GM19351 (cell line): ENCODE measurements around the gene MEDAG.

Experiments
- ATAC-seq: cut with Tn5 transposase; IDR thresholded peaks from one replicate; pipeline ENCODE4 v1.9.1; 2021; ENCODE audit warnings: mild to moderate bottlenecking, moderate library complexity; ENCODE audit not compliant: unreplicated experiment

Gene MEDAG

DNA sequence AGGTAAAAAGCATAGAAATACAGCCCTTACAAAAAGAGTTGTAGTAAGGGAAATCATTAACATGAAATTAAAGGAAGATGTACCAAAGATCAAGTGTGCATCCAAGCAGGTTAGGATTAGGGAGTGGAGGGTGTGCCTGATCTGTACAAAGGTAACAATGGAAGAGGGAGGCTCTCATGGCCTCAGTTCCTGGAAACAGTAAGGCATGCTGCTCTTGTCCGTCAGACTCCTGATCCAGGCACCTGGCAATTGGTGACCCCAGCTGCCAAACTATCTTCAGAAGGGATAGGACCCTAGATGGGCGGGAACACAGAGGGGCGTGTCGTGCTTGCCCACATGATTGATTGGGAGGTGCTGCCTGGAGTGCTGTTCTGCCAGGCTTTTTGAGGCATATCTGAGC is 30.9 kb downstream of the MEDAG start:
- no peak for ATAC-seq

DNA sequence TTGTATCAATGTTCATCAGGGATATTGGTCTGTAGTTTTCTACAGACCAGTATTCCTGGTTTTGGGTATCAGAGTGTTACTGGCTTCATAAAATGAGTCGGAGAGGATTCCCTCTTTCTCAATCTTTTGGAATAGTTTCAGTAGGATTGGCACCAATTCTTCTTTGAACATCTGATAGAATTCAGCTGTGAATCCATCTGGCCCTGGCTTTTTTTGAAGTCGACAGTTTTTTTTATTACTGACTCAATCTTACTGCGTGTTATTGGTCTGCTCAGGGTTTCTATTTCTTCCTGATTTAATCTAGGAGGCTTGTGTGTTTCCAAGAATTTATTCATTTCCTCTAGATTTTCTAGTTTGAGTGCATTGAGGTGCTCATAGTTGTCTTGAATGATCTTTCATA is 37.8 kb downstream of the MEDAG start:
- ATAC-seq, result no peak

DNA sequence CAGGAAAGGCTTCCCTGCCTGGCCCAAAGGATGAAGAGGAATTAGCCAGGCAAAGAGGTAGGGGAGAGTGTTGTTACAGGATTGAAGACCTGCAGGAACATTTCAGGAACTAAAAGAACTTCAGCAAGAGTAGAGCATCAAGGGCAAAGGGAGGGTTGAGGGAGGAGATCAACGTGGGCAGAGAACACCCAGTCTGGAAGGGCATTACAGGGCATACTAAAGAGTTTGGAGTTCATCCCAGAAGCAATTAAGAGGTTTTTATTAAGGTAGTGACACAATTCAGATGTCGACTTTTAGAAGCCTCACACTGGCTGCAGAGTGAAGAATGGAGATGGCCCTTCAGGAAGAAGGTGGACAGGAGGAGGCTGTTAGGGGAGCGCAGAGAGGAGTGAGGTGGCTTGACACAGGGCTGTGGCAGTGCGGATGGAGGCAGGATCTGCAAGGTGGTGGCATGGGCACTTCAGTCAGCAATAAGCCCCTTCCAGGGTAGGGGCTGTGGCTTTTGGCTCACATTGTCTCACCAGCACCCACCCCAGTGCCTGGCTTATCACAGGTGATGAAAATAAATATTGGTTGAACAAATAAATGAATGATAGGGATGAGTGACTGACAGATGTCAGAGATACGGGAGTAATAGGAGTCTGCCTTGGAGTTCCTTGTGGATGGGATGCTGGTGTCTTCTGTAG is 51.3 kb downstream of the MEDAG start:
- ATAC-seq, result no peak

DNA sequence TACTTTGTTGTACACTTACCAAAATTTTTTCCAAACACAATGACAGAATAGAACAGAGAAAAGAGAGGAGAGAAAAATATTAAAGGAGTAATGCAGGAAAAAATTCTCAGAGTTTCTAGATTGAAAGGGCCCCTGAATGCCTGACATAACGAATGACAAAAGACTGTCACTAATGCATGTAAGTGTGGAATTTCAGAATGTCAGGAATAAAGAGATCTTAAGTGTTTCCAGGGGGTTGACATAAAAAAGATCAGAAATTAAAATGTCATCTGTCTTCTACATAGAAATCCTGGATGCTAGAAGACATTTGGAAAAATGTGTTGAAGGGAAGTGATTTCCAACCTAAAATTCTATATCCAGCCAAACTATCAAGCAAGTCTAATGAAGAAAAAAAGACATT is 53.6 kb downstream of the MEDAG start:
- no peak for ATAC-seq

DNA sequence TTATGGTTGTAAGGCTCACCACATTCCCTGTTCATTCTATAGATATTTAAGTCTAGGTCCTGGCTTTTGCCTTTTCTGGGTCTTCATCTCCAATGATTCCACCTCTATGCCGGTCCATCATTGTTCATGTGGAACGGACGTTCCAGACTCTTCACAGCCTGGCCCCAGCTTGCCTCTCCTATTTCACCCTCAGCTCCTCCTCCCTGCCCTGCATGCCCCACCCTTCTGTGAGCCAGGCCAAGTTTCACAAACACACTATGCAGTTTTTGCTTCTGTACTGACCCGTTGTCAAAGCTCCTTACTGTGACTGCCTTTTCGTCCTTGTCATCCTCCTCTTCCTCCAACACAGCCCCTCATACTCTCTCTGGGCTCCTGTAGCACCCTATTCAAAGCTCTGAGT is 57.7 kb downstream of the MEDAG start:
- no peak for ATAC-seq

DNA sequence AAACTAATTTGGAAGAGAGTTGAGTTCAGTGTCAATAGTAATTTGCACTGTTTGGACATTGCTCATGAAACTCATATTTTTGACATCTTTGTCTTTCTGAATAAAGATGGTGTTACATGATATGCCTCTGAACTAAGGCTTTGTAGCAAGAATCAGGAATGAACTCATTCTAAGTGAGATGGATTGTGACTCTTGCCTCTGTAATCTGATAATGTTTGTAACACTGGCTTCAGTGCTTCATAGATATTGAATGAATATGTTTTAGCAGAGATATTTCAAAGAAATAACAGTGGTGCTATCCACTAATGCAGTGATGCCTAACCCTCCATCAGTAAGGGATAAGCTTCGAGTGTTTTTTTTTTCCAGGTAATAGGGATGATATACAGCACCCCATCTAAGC is 59.3 kb downstream of the MEDAG start:
- no peak for ATAC-seq

DNA sequence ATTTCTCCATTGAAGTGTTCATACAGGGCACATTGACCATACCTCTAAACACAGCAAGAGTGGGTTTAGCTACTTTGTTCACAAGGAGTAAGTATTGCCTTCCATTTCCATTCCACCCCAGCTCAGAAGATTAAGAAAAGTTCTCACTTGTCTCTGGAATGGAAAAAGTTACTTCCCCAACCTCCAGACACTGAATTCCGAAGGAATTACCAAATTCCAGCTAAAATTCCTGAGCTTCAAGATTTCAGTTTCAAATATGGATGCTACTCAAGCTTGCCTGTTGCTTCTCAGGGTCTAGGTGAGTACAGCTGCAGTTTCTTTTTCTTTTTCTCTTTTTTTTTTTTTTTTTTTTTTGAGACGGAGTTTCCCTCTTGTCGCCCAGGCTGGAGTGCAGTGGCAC is 60.0 kb downstream of the MEDAG start:
- ATAC-seq, result no peak

DNA sequence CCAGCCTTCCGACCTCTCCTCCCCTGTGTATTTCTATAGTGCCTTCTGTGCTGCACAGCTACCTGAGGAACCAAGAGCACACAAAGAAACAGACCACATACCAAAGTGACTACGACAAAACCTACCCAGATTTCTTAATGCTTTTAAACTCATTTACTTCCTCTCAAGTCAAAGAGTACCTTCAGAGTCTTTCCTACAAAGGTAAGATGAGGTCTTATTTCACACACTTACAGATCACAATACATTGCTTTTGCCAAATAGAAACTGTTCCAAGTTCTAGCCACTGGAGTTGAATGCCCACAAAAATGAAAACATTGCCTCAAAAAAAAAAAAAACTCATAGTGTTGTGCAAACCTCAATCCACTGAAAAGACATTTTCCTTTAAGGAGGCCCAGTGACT is 62.8 kb downstream of the MEDAG start:
- no peak for ATAC-seq

DNA sequence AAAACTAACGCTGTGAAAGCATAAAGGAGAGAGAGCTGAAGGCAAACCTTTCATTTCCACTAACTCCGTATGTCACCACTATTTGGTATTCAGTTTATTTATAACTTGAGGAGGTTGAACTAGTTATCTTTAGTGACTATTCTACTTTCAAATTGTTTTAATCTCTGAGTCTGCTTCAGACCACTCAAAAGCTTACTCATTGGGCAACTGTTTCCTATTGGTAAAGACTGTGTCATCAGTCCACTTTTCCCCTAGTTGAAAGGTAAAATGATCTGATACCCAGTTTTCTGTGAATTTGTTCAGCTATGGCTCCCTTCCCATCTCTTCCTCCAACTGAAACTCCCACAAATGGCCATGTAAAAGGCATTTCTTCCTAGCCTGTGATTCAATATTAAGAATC is 65.5 kb downstream of the MEDAG start:
- ATAC-seq, result no peak

DNA sequence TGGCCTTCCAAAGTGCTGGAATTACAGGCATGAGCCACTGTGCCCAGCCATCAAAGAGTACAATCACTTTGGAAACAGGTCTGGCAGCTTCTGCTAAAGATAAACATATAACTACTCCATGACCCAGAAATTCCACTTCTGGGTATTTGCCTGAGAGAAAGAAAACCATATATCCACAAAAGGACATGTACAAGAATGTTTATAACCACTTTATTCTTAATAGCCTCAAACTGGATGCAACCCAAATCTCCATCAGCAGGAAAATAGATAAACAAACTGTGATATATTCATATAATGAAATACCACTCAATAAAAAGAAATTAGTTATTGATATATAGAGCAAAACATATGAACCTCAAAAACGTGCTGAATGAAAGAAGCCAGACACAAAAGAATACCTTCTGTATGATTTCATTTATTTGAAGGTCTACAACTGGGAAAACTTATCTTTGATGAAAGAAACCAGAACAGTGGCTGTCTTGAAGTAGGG is 66.9 kb downstream of the MEDAG start:
- ATAC-seq, result no peak

DNA sequence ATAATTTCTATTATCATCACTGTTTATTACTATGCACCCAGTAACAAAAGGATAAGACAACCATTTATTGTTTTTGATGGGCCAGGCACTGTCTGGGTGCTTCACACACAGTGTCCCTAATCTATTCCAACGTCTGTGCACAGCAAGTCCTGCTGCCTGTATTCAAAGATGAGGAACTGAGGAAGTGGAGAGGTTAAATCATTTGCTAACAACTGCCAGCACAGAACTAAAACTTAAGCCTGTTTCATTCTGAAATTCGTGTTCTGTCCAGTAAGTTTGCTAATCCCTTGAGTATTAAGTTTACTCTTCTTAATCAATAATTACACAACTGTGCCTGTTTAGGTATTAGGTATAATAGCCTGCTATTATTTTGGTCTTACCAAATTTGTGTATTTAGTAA is 68.3 kb downstream of the MEDAG start:
- no peak for ATAC-seq
